GM21360 (cell line): ENCODE measurements around the gene CTNNA2.

Experiments
- ATAC-seq: cut with Tn5 transposase; IDR thresholded peaks from one replicate; pipeline ENCODE4 v1.9.1; 2021; ENCODE audit warnings: mild to moderate bottlenecking, moderate library complexity; ENCODE audit not compliant: unreplicated experiment

The CTNNA2 gene

GRCh38 chr2:79611448-79612016, 98.7 kb downstream of the CTNNA2 start:
- ATAC-seq, result no peak

- no peak for ATAC-seq
These were observed 100.1 kb downstream of the CTNNA2 start for GRCh38 chr2:79612999-79613398.

GRCh38 chr2:79619442-79619841, 106.6 kb downstream of the CTNNA2 start:
- ATAC-seq, result no peak

- ATAC-seq, result no peak
These were observed 107.1 kb downstream of the CTNNA2 start for GRCh38 chr2:79619976-79620375.

GRCh38 chr2:79620679-79621078, 107.8 kb downstream of the CTNNA2 start:
- no peak for ATAC-seq

- ATAC-seq, result no peak
These were observed 108.4 kb downstream of the CTNNA2 start for GRCh38 chr2:79621252-79621651.

- no peak for ATAC-seq
These were observed 108.9 kb downstream of the CTNNA2 start for GRCh38 chr2:79621755-79622154.

- no peak for ATAC-seq
These were observed 109.7 kb downstream of the CTNNA2 start for GRCh38 chr2:79622508-79622907.

GRCh38 chr2:79627237-79627636, 114.4 kb downstream of the CTNNA2 start:
- no peak for ATAC-seq

GRCh38 chr2:79630060-79630459, 117.2 kb downstream of the CTNNA2 start:
- no peak for ATAC-seq

- ATAC-seq, result no peak
These were observed 118.2 kb downstream of the CTNNA2 start for GRCh38 chr2:79630972-79631557.

GRCh38 chr2:79638410-79638809, 125.6 kb downstream of the CTNNA2 start:
- no peak for ATAC-seq

GRCh38 chr2:79638954-79639353, 126.1 kb downstream of the CTNNA2 start:
- ATAC-seq, result no peak

- ATAC-seq, result no peak
These were observed 127.2 kb downstream of the CTNNA2 start for GRCh38 chr2:79640001-79640400.

- ATAC-seq, result no peak
These were observed 136.7 kb downstream of the CTNNA2 start for GRCh38 chr2:79649531-79649930.

GRCh38 chr2:79660557-79660956, 147.7 kb downstream of the CTNNA2 start:
- no peak for ATAC-seq

GRCh38 chr2:79665091-79665490, 152.2 kb downstream of the CTNNA2 start:
- ATAC-seq, result no peak

GRCh38 chr2:79666430-79666829, 153.6 kb downstream of the CTNNA2 start:
- ATAC-seq, result no peak

GRCh38 chr2:79669714-79670113, 156.9 kb downstream of the CTNNA2 start:
- ATAC-seq, result no peak

- ATAC-seq, result no peak
These were observed 157.3 kb downstream of the CTNNA2 start for GRCh38 chr2:79670198-79670597.

- no peak for ATAC-seq
These were observed 174.0 kb downstream of the CTNNA2 start for GRCh38 chr2:79686884-79687283.

- ATAC-seq, result no peak
These were observed 182.4 kb downstream of the CTNNA2 start for GRCh38 chr2:79695248-79695647.

- ATAC-seq, result no peak
These were observed 184.3 kb downstream of the CTNNA2 start for GRCh38 chr2:79697200-79697599.
